Stimulated activated CD4-positive, alpha-beta T cell treated with anti-CD3 and anti-CD28 coated beads, Interleukin-2, amount 100 ng/mL, for 48 hours (primary cell): Measurements from ENCODE around the gene PTGES3L.

Source experiments
- DNase-seq, 2 donors: peaks; one replicate each; pipeline ENCODE4 v3.0.0-alpha.2; 2020

PTGES3L gene

GRCh38 chr17:42918902-42919521 is 60.9 kb downstream of the PTGES3L start:
- DNase-seq, result no peak
